HL-60 (cell line): Measurements from ENCODE around the gene AFF3.

Source experiments
- DNase-seq, 2 experiments: peaks; one replicate each; pipeline ENCODE4 v3.0.0-alpha.2; 2010 to 2020; ENCODE audit warnings: low read depth in 1 of 2, low spot score in 1 of 2
- H3K27ac ChIP-seq: fragments of 250-450 bp; sonication (Bioruptor Pico); replicated peaks from 2 replicates; pipeline ENCODE4 v1.5.1; 2020; ENCODE audit warnings: mild to moderate bottlenecking, moderate library complexity
- H3K27me3 ChIP-seq: fragments of 250-450 bp; sonication (Bioruptor Pico); 2 replicates; pipeline ENCODE4 v1.5.1; 2021; ENCODE audit warnings: mild to moderate bottlenecking, moderate library complexity; ENCODE audit not compliant: insufficient read depth, poor library complexity, severe bottlenecking
- H3K4me3 ChIP-seq: replicated peaks from 2 replicates; pipeline ENCODE4 v1.5.1; 2011; ENCODE audit warnings: mild to moderate bottlenecking, control low read depth, low read length; ENCODE audit not compliant: insufficient read depth
- CTCF ChIP-seq: IDR thresholded peaks from one replicate; pipeline ENCODE4 v1.5.1; 2011; ENCODE audit warnings: low read length, control low read depth, inconsistent platforms; ENCODE audit not compliant: insufficient read depth
- GABPA ChIP-seq: IDR thresholded peaks from 2 replicates; pipeline ENCODE4 v1.6.1; 2012; ENCODE audit warnings: low read depth
- POLR2AphosphoS5 ChIP-seq: IDR thresholded peaks from 2 replicates; pipeline ENCODE4 v1.6.1; 2012; ENCODE audit warnings: low read depth
- SPI1 ChIP-seq: IDR thresholded peaks from 2 replicates; pipeline ENCODE4 v1.6.1; 2012; ENCODE audit warnings: low read depth, mild to moderate bottlenecking, borderline replicate concordance
- TF ChIP-seq, protein P1 (sequence below): IDR thresholded peaks from 2 replicates; pipeline ENCODE4 v1.6.1; 2012; ENCODE audit warnings: low read depth; ENCODE audit not compliant: insufficient replicate concordance

AFF3 gene

DNA sequence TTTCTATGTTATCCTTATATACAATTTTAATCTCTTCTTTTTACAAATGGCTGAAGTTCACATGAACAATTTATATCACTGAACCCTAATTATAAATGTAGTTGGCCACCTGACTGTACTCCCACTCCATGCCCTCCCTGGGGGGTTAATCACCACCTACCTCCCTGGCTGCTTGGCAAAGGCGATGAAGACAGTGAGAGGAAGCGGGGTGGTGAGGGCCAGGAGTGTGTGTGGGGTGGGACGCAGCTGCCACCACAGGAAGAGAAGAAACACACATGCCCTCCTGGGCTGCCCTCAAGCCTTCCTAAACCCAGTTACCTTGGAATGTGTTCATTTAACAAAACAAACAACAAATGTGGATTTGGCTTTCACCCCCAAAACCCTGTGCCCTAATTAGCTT is 565.6 kb downstream of the AFF3 start:
- DNase-seq = no peak
- Histone ChIP-seq H3K4me3 (no peak overlapping the region), H3K27me3 (no peaks in the 10 kb centered on the region), H3K27ac (no peak overlapping the region)
- TF ChIP-seq SPI1 (no peak), POLR2AphosphoS5 (no peak), CTCF (no peak), GABPA (no peak)
- TF ChIP-seq, protein P1, sequence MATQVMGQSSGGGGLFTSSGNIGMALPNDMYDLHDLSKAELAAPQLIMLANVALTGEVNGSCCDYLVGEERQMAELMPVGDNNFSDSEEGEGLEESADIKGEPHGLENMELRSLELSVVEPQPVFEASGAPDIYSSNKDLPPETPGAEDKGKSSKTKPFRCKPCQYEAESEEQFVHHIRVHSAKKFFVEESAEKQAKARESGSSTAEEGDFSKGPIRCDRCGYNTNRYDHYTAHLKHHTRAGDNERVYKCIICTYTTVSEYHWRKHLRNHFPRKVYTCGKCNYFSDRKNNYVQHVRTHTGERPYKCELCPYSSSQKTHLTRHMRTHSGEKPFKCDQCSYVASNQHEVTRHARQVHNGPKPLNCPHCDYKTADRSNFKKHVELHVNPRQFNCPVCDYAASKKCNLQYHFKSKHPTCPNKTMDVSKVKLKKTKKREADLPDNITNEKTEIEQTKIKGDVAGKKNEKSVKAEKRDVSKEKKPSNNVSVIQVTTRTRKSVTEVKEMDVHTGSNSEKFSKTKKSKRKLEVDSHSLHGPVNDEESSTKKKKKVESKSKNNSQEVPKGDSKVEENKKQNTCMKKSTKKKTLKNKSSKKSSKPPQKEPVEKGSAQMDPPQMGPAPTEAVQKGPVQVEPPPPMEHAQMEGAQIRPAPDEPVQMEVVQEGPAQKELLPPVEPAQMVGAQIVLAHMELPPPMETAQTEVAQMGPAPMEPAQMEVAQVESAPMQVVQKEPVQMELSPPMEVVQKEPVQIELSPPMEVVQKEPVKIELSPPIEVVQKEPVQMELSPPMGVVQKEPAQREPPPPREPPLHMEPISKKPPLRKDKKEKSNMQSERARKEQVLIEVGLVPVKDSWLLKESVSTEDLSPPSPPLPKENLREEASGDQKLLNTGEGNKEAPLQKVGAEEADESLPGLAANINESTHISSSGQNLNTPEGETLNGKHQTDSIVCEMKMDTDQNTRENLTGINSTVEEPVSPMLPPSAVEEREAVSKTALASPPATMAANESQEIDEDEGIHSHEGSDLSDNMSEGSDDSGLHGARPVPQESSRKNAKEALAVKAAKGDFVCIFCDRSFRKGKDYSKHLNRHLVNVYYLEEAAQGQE = no peak

GRCh38 chr2:99573634-99574251 is 568.6 kb downstream of the AFF3 start:
- TF ChIP-seq, protein P1 = no peak
- TF ChIP-seq POLR2AphosphoS5 = no peak
- TF ChIP-seq SPI1 = no peak
- DNase-seq = no peak
- no peak overlapping the region for H3K27ac ChIP-seq
- no peaks in the 10 kb centered on the region for H3K27me3 ChIP-seq
- no peak overlapping the region for H3K4me3 ChIP-seq

DNA sequence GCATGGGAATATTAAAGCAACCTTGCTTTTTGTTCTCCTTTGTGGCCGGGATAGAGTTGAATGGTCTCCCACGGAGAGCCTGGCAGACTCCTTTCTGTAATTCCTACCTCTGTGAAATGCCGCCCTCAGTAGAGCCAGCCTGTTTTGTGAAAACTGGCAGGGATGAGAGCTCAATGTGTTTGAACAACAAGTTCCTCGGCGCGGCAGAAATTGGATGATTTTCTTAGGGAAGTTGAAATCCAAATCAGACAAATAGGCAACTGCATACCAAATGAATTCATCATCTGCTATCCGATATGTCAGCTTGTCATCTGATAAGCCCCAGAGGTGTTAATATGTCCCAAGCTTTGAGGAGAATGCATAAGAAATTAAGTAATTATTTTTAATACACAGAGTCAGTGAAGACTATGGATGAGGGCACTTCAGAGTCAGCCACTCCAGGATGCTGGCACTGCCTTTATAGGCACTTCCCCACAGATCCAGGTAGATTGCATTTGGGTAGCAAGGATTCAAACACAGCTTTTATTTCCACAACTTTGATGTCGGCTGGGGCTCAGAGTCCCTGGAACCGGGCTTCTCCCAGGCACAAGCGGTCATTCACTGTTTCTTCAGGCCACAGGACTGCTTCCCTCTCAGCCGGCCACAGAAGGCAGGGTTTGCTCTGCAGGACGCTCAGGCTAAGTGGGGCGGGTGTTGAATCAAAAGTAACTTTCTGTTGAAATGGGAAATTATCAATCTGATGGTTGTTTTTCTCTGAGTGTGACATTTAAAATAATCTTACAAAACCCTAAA is 569.8 kb downstream of the AFF3 start:
- Histone ChIP-seq H3K27ac (no peak overlapping the region), H3K27me3 (no peaks in the 10 kb centered on the region), H3K4me3 (no peak overlapping the region)
- TF ChIP-seq CTCF (no peak), GABPA (no peak), POLR2AphosphoS5 (no peak), SPI1 (no peak)
- TF ChIP-seq, protein P1 = no peak
- no peak for DNase-seq
